Measurements from ENCODE around the gene ERN1. TPM values are rescaled to one million over a fixed set of nuclear protein-coding genes. Genes with fewer than 3 reads are reported as not detected.

ERN1 gene
- total and polyA plus RNA-seq, 2 donors (not counting 1 experiment from before 2014, with no cell fraction given): 3.3 to 11.7 TPM

GRCh38 chr17:64073771-64074703 lies 55.9 kb downstream of the ERN1 start:
- no peak overlapping the region for H3K27ac ChIP-seq (ENCODE audit: insufficient read depth, low read length)
- no peak overlapping the region for H2AFZ ChIP-seq (ENCODE audit: low read length)
- H4K20me1 ChIP-seq (ENCODE audit: control insufficient read depth, extremely low read depth, insufficient read depth, low read length): no peaks in the 10 kb centered on the region
- no peaks in the 10 kb centered on the region for H3K4me1 ChIP-seq (ENCODE audit: control insufficient read depth, extremely low read depth, insufficient read depth, low read length)
- H3K4me3 ChIP-seq (replicated peaks in 1 of 4; ENCODE audit: control extremely low read depth in 1 of 4, insufficient read depth in 1 of 4, low read depth in 3 of 4, low read length in 4 of 4): no peak overlapping the region
- H3K4me2 ChIP-seq (ENCODE audit: extremely low read depth, insufficient read depth, low read length): no peak overlapping the region
- H3K9me3 ChIP-seq (ENCODE audit: control insufficient read depth, insufficient read depth, low read depth, low read length): no peaks in the 10 kb centered on the region
- H3K79me2 ChIP-seq (ENCODE audit: control insufficient read depth, insufficient read depth, low read length): no peaks in the 10 kb centered on the region
- no peak overlapping the region for H3K9ac ChIP-seq (ENCODE audit: insufficient read depth, low read length)
- H3K27me3 ChIP-seq (ENCODE audit: control insufficient read depth, insufficient read depth, low read length): no peaks in the 10 kb centered on the region
- DNase-seq (ENCODE audit: low read depth in 2 of 2): no peak
- H3K36me3 ChIP-seq (ENCODE audit: control insufficient read depth, insufficient read depth, low read length): peaks cover 2% of the 10 kb centered on the region
- TF ChIP-seq EZH2 (IDR thresholded peaks at IDR 0.05; ENCODE audit: low read length, missing control alignments): no peak
- no peak for TF ChIP-seq CTCF (conservative IDR thresholded peaks at IDR 0.05 in 1 of 2, IDR thresholded peaks at IDR 0.05 in 1 of 2; ENCODE audit: low read depth in 1 of 2, low read length in 2 of 2)

GRCh38 chr17:64071111-64071510 lies 58.8 kb downstream of the ERN1 start:
- H3K4me3 ChIP-seq (replicated peaks in 1 of 4; ENCODE audit: control extremely low read depth in 1 of 4, insufficient read depth in 1 of 4, low read depth in 3 of 4, low read length in 4 of 4): no peak overlapping the region

More at GRCh38 chr17:64071111-64071510, 58.8 kb downstream of the ERN1 start:
- Histone ChIP-seq H3K36me3 (ENCODE audit: control insufficient read depth, insufficient read depth, low read length) (peaks cover 2% of the 10 kb centered on the region), H3K9me3 (ENCODE audit: control insufficient read depth, insufficient read depth, low read depth, low read length) (no peaks in the 10 kb centered on the region), H4K20me1 (ENCODE audit: control insufficient read depth, extremely low read depth, insufficient read depth, low read length) (no peaks in the 10 kb centered on the region), H3K4me2 (ENCODE audit: extremely low read depth, insufficient read depth, low read length) (no peak overlapping the region), H3K79me2 (ENCODE audit: control insufficient read depth, insufficient read depth, low read length) (no peaks in the 10 kb centered on the region), H3K4me1 (ENCODE audit: control insufficient read depth, extremely low read depth, insufficient read depth, low read length) (no peaks in the 10 kb centered on the region), H2AFZ (ENCODE audit: low read length) (no peak overlapping the region), H3K9ac (ENCODE audit: insufficient read depth, low read length) (no peak overlapping the region), H3K27ac (ENCODE audit: insufficient read depth, low read length) (no peak overlapping the region), H3K27me3 (ENCODE audit: control insufficient read depth, insufficient read depth, low read length) (no peaks in the 10 kb centered on the region)
- TF ChIP-seq EZH2 (IDR thresholded peaks at IDR 0.05; ENCODE audit: low read length, missing control alignments) (no peak), CTCF (conservative IDR thresholded peaks at IDR 0.05 in 1 of 2, IDR thresholded peaks at IDR 0.05 in 1 of 2; ENCODE audit: low read depth in 1 of 2, low read length in 2 of 2) (no peak)
- no peak for DNase-seq (ENCODE audit: low read depth in 2 of 2)
